ENCODE results near the gene SRP9. TPM values are rescaled to one million over a fixed set of nuclear protein-coding genes. Genes with fewer than 3 reads are reported as not detected.
"Not testable (repeated sequence)": the region's sequence is repeated elsewhere in the genome, so short reads cannot be mapped to it uniquely, and the experiment has no call there.

The SRP9 gene
- total and polyA plus RNA-seq, 2 experiments from 2014 or later, result 640 to 728 TPM

GRCh38 chr1:225806249-225806648, 28.6 kb downstream of the SRP9 start:
- Histone ChIP-seq H3K4me2 (no peak overlapping the region), H4K20me1 (replicated peaks; ENCODE audit: insufficient read depth) (0 out of 2 replicates have a peak, but pooled peaks cover 3% of the 10 kb centered on the region), H3K9me2 (ENCODE audit: insufficient read depth) (no peaks in the 10 kb centered on the region), H2AFZ (no peak overlapping the region), H3K4me3 (no peak overlapping the region), H3K4me1 (ENCODE audit: insufficient read depth) (peaks cover 8% of the 10 kb centered on the region), H3K27me3 (ENCODE audit: insufficient read depth) (no peaks in the 10 kb centered on the region), H3K79me2 (replicated peaks; ENCODE audit: insufficient read depth) (0 out of 2 replicates have a peak, but pooled peaks cover 1% of the 10 kb centered on the region), H3K27ac (ENCODE audit: low read depth) (no peak overlapping the region), H3F3A (replicated peaks; ENCODE audit: low read depth) (peaks cover 14% of the 10 kb centered on the region; the same call in 1 of the 2 replicates), H3K36me3 (ENCODE audit: insufficient read depth) (no peaks in the 10 kb centered on the region)
- H3K27ac Mint-ChIP-seq, result no peak overlapping the region
- no peaks in the 10 kb centered on the region for H3K9me3 Mint-ChIP-seq
- peaks cover 7% of the 10 kb centered on the region for H3K4me1 Mint-ChIP-seq
- H3K27me3 Mint-ChIP-seq (ENCODE audit: insufficient read depth, low read depth, poor library complexity), result peaks cover 8% of the 10 kb centered on the region
- TF ChIP-seq CTCF (conservative IDR thresholded peaks at IDR 0.05; ENCODE audit: low read depth in 2 of 2), result no peak
- TF ChIP-seq NANOG (IDR thresholded peaks at IDR 0.05; ENCODE audit: borderline replicate concordance), result no peak
- TF ChIP-seq POLR2AphosphoS5 (IDR thresholded peaks at IDR 0.05; ENCODE audit: low read depth), result no peak
- no peak for TF ChIP-seq ZNF462 (CRISPR knock-in tag; IDR thresholded peaks at IDR 0.05)
- no peak for TF ChIP-seq ZNF114 (CRISPR knock-in tag; IDR thresholded peaks at IDR 0.05)
- no peak for TF ChIP-seq JUNB (IDR thresholded peaks at IDR 0.05; ENCODE audit: unreplicated experiment)
- H3K36me3 Mint-ChIP-seq (ENCODE audit: low read depth), result no peaks in the 10 kb centered on the region; the same call in 2 of the 3 replicates
- DNase-seq (ENCODE audit: low spot score) (no peak), ATAC-seq (no peak)
- no peak overlapping the region for H3K4me3 Mint-ChIP-seq

GRCh38 chr1:225806736-225807135, 29.1 kb downstream of the SRP9 start:
- not testable (repeated sequence) for H2AFZ ChIP-seq; DNase-seq (ENCODE audit: low spot score); H3K27ac ChIP-seq (ENCODE audit: low read depth); H3K4me2 ChIP-seq; H3K4me3 Mint-ChIP-seq; H4K20me1 ChIP-seq (replicated peaks; ENCODE audit: insufficient read depth); H3K9me3 Mint-ChIP-seq; H3K79me2 ChIP-seq (replicated peaks; ENCODE audit: insufficient read depth); H3K36me3 ChIP-seq (ENCODE audit: insufficient read depth); H3K27ac Mint-ChIP-seq; H3K27me3 ChIP-seq (ENCODE audit: insufficient read depth); H3K9me2 ChIP-seq (ENCODE audit: insufficient read depth); H3K36me3 Mint-ChIP-seq (ENCODE audit: low read depth); ATAC-seq; H3K4me3 ChIP-seq
- peaks cover 12% of the 10 kb centered on the region for H3K4me1 Mint-ChIP-seq
- peaks cover 12% of the 10 kb centered on the region for H3K4me1 ChIP-seq (ENCODE audit: insufficient read depth)
- peaks cover 12% of the 10 kb centered on the region for H3K27me3 Mint-ChIP-seq (ENCODE audit: insufficient read depth, low read depth, poor library complexity)
- peaks cover 19% of the 10 kb centered on the region; the same call in 1 of the 2 replicates for H3F3A ChIP-seq (replicated peaks; ENCODE audit: low read depth)

Data from GM23338 (cell line).